Hypothalamus (tissue), 51 donors: ENCODE measurements around the gene SOS1.

Source experiments
- DNase-seq, 51 donors: peaks; one replicate each; lab custom pipeline; 2025; lab: John Stamatoyannopoulos, UW

SOS1 gene

GRCh38 chr2:39050109-39050508 lies 70.7 kb downstream of the SOS1 start:
- DNase-seq = no peak

- no peak for DNase-seq
Measured at GRCh38 chr2:39039072-39039471, 81.8 kb downstream of the SOS1 start.

- DNase-seq = no peak
Measured at GRCh38 chr2:39033980-39034379, 86.9 kb downstream of the SOS1 start.

GRCh38 chr2:39027421-39027820 lies 93.4 kb downstream of the SOS1 start:
- DNase-seq = no peak

- DNase-seq = no peak
Measured at GRCh38 chr2:39024833-39025232, 96.0 kb downstream of the SOS1 start.

GRCh38 chr2:39023649-39024048 lies 97.2 kb downstream of the SOS1 start:
- DNase-seq = no peak

- DNase-seq = no peak
Measured at GRCh38 chr2:39022642-39023235, 98.1 kb downstream of the SOS1 start.

- DNase-seq = no peak
Measured at GRCh38 chr2:39020383-39020782, 100.5 kb downstream of the SOS1 start.

- no peak for DNase-seq
Measured at GRCh38 chr2:39018638-39019037, 102.2 kb downstream of the SOS1 start.

GRCh38 chr2:39017334-39017733 lies 103.5 kb downstream of the SOS1 start:
- DNase-seq = no peak

- DNase-seq = no peak
Measured at GRCh38 chr2:39015424-39015823, 105.4 kb downstream of the SOS1 start.

GRCh38 chr2:39013871-39014270 lies 107.0 kb downstream of the SOS1 start:
- DNase-seq = no peak

GRCh38 chr2:39008665-39009064 lies 112.2 kb downstream of the SOS1 start:
- no peak for DNase-seq

GRCh38 chr2:39007875-39008504 lies 112.9 kb downstream of the SOS1 start:
- DNase-seq = no peak

- no peak for DNase-seq
Measured at GRCh38 chr2:39000552-39000951, 120.3 kb downstream of the SOS1 start.

GRCh38 chr2:38997781-38998180 lies 123.1 kb downstream of the SOS1 start:
- no peak for DNase-seq

- no peak for DNase-seq
Measured at GRCh38 chr2:38991899-38992298, 129.0 kb downstream of the SOS1 start.

- no peak for DNase-seq
Measured at GRCh38 chr2:38988716-38989115, 132.1 kb downstream of the SOS1 start.

- DNase-seq = no peak
Measured at GRCh38 chr2:38982498-38982897, 138.4 kb downstream of the SOS1 start.

GRCh38 chr2:38981670-38982357 lies 139.0 kb downstream of the SOS1 start:
- DNase-seq = no peak

GRCh38 chr2:38981003-38981669 lies 139.7 kb downstream of the SOS1 start:
- DNase-seq = no peak

GRCh38 chr2:38978908-38979307 lies 141.9 kb downstream of the SOS1 start:
- DNase-seq = no peak
